CD4-positive, alpha-beta T cell treated with Interleukin-6 at 100 ng/mL for 8 hours (primary cell): ENCODE results near the gene KCNMA1.

Experiments used
- DNase-seq: peaks from one replicate; pipeline ENCODE4 v3.0.0-alpha.2; 2020; ENCODE audit warnings: mixed read lengths, low spot score

The KCNMA1 gene

GRCh38 chr10:77479586-77479985 lies 158.0 kb downstream of the KCNMA1 start:
- DNase-seq = no peak

- DNase-seq = no peak
Measured at GRCh38 chr10:77478962-77479359, 158.6 kb downstream of the KCNMA1 start.

GRCh38 chr10:77478247-77478961 lies 159.2 kb downstream of the KCNMA1 start:
- no peak for DNase-seq

- no peak for DNase-seq
Measured at GRCh38 chr10:77475522-77475921, 162.1 kb downstream of the KCNMA1 start.

- no peak for DNase-seq
Measured at GRCh38 chr10:77474939-77475338, 162.7 kb downstream of the KCNMA1 start.

GRCh38 chr10:77474386-77474785 lies 163.2 kb downstream of the KCNMA1 start:
- no peak for DNase-seq

GRCh38 chr10:77472146-77472545 lies 165.5 kb downstream of the KCNMA1 start:
- DNase-seq = no peak

- no peak for DNase-seq
Measured at GRCh38 chr10:77471069-77471536, 166.5 kb downstream of the KCNMA1 start.

- no peak for DNase-seq
Measured at GRCh38 chr10:77467422-77467963, 170.1 kb downstream of the KCNMA1 start.

- no peak for DNase-seq
Measured at GRCh38 chr10:77463967-77464745, 173.5 kb downstream of the KCNMA1 start.

- no peak for DNase-seq
Measured at GRCh38 chr10:77463499-77463898, 174.1 kb downstream of the KCNMA1 start.

- no peak for DNase-seq
Measured at GRCh38 chr10:77461636-77462296, 175.8 kb downstream of the KCNMA1 start.

- no peak for DNase-seq
Measured at GRCh38 chr10:77459905-77460304, 177.7 kb downstream of the KCNMA1 start.

- no peak for DNase-seq
Measured at GRCh38 chr10:77458986-77459590, 178.5 kb downstream of the KCNMA1 start.

GRCh38 chr10:77457721-77458120 lies 179.9 kb downstream of the KCNMA1 start:
- DNase-seq = no peak

- no peak for DNase-seq
Measured at GRCh38 chr10:77457266-77457665, 180.3 kb downstream of the KCNMA1 start.

- DNase-seq = no peak
Measured at GRCh38 chr10:77456414-77456813, 181.2 kb downstream of the KCNMA1 start.

GRCh38 chr10:77455561-77455960 lies 182.0 kb downstream of the KCNMA1 start:
- DNase-seq = no peak

GRCh38 chr10:77452952-77453564 lies 184.6 kb downstream of the KCNMA1 start:
- DNase-seq = no peak

- DNase-seq = no peak
Measured at GRCh38 chr10:77451886-77452285, 185.7 kb downstream of the KCNMA1 start.

- no peak for DNase-seq
Measured at GRCh38 chr10:77448226-77448625, 189.4 kb downstream of the KCNMA1 start.

GRCh38 chr10:77446700-77447099 lies 190.9 kb downstream of the KCNMA1 start:
- DNase-seq = no peak
